Measurements from ENCODE around the gene ERBB2. TPM values are rescaled to one million over a fixed set of nuclear protein-coding genes. Genes with fewer than 3 reads are reported as not detected.
A peak's percentile ranks its signal among the peaks of the same experiment; 100 is the strongest.

ERBB2 gene
- total RNA-seq, 1 experiment from 2014 or later: 216 TPM

DNA sequence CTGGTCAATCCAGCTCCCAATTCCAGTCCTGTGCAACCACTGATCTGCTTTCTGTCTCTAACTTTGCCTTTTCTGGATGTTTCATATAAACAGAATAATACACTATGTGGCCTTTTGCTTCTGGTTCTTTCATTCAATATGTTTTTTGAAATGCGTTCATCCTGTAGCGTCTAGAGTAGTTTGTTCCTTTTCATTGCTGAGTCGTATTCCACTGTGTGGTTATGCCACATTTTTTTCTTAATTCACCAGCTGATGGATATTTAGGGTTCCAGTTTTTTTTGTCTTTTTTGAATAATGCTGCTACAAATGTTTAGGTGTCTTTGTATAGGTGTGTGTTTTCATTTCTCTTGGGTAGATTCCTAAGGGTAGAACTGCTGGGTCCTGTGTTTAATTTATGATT, 32.7 kb downstream of the ERBB2 start:
- no peak for DNase-seq
- Histone ChIP-seq H2BK12ac (ENCODE audit: insufficient read length, low read depth, low read length) (no peak overlapping the region), H2BK20ac (ENCODE audit: low read depth, low read length, poor library complexity, severe bottlenecking) (no peak overlapping the region), H3K4ac (ENCODE audit: low read depth, low read length) (no peak overlapping the region), H3K79me1 (ENCODE audit: insufficient read depth, low read depth, low read length, poor library complexity, severe bottlenecking) (no peaks in the 10 kb centered on the region), H3T11ph (ENCODE audit: low read length) (no peak overlapping the region), H4K20me1 (ENCODE audit: control insufficient read depth, insufficient read depth, insufficient read length) (no peaks in the 10 kb centered on the region), H2BK120ac (ENCODE audit: low read depth, low read length, poor library complexity, severe bottlenecking) (no peak overlapping the region), H3K4me1 (ENCODE audit: insufficient read depth, low read length) (peaks cover 1% of the 10 kb centered on the region; the same call in 1 of the 2 replicates), H3K9ac (ENCODE audit: extremely low read depth, insufficient read length, low read length) (no peak overlapping the region), H3K79me2 (ENCODE audit: insufficient read depth, low read length) (no peaks in the 10 kb centered on the region), H3K23ac (ENCODE audit: insufficient read length, low read depth, low read length) (no peak overlapping the region), H3K23me2 (ENCODE audit: insufficient read length, low read depth, low read length, poor library complexity, severe bottlenecking) (peaks cover 7% of the 10 kb centered on the region), H2BK5ac (ENCODE audit: insufficient read length, low read length) (no peak overlapping the region), H3K14ac (ENCODE audit: insufficient read depth, low read length) (no peak overlapping the region), H4K5ac (ENCODE audit: insufficient read length, low read depth, low read length) (no peak overlapping the region), H3K27me3 (ENCODE audit: insufficient read depth, low read length) (no peaks in the 10 kb centered on the region), H3K18ac (ENCODE audit: insufficient read length, low read depth, low read length) (no peak overlapping the region), H3K9me3 (ENCODE audit: control insufficient read depth, low read depth, low read length) (no peaks in the 10 kb centered on the region), H3K56ac (ENCODE audit: insufficient read length, low read depth, low read length) (no peak overlapping the region), H3K27ac (ENCODE audit: insufficient read length, low read depth, low read length) (no peak overlapping the region), H2BK15ac (ENCODE audit: low read depth, low read length) (no peak overlapping the region), H2AK5ac (ENCODE audit: insufficient read length, low read length) (no peak overlapping the region), H2AFZ (ENCODE audit: low read length) (no peak overlapping the region), H4K8ac (replicated peaks; ENCODE audit: insufficient read length, low read depth, low read length) (no peak overlapping the region), H3K4me2 (ENCODE audit: insufficient read depth, insufficient read length, low read length) (no peak overlapping the region), H4K91ac (ENCODE audit: insufficient read length, low read depth, low read length) (no peak overlapping the region)
- 0 out of 7 replicates have a peak overlapping the region, but pooled peaks of 1 of the 3 experiments have one; percentile 24 for H3K27ac Mint-ChIP-seq
- TF ChIP-seq CTCF (conservative IDR thresholded peaks at IDR 0.05): no peak
- H3K4me1 Mint-ChIP-seq: peaks cover 29 to 30% of the 10 kb centered on the region in 2 experiments
- WGBS (ENCODE audit: extremely low coverage, insufficient read length, low lambda C conversion rate): no CpG with 5 or more reads among the region's 3 CpGs
- no peak overlapping the region; a peak in 1 of 5 replicates for H3K4me3 Mint-ChIP-seq
- H3K27me3 Mint-ChIP-seq (ENCODE audit: low read depth): peaks cover 3% of the 10 kb centered on the region; the same call in 1 of the 2 replicates
- peaks cover 6 to 19% (median 18%) of the 10 kb centered on the region in 3 experiments; a peak in 5 of 7 replicates for H3K36me3 Mint-ChIP-seq (ENCODE audit: insufficient read depth in 1 of 3, low read depth in 3 of 3)
- H3K9me3 Mint-ChIP-seq: no peaks in the 10 kb centered on the region
